Spleen (tissue), 11 donors: ENCODE measurements around the gene SH2D7. TPM values are rescaled to one million over a fixed set of nuclear protein-coding genes. Genes with fewer than 3 reads are reported as not detected.

Source experiments
- DNase-seq: peaks from one replicate; pipeline ENCODE4 v3.0.0-alpha.2; 2020
- H3K27ac ChIP-seq, 8 donors: fragments of 200-600 bp; sonication (generic) in 7 of 8; 1 replicate in 4 of 8; 2 replicates in 4 of 8; pipeline versions ENCODE4 v1.5.0 to v1.8.0; 2016 to 2021; ENCODE audit warnings: inconsistent platforms in 4 of 8, mild to moderate bottlenecking in 4 of 8, moderate library complexity in 1 of 8
- H3K27me3 ChIP-seq, 7 donors: fragments of 200-600 bp; sonication (generic) in 6 of 7; replicated peaks in 1 of 7; 1 replicate in 4 of 7; 2 replicates in 3 of 7; pipeline versions ENCODE4 v1.5.0 to v1.8.0; 2016 to 2021; ENCODE audit warnings: inconsistent platforms in 3 of 7, mild to moderate bottlenecking in 1 of 7
- H3K36me3 ChIP-seq, 6 donors: fragments of 200-600 bp; sonication (generic) in 5 of 6; 1 replicate in 4 of 6; 2 replicates in 2 of 6; pipeline versions ENCODE4 v1.5.0 to v1.8.0; 2016 to 2021; ENCODE audit warnings: inconsistent platforms in 2 of 6
- H3K4me1 ChIP-seq, 6 donors: fragments of 200-600 bp; sonication (generic) in 5 of 6; 1 replicate in 3 of 6; 2 replicates in 3 of 6; pipeline versions ENCODE4 v1.5.0 to v1.8.0; 2016 to 2021; ENCODE audit warnings: inconsistent platforms in 3 of 6
- H3K4me3 ChIP-seq, 8 donors: fragments of 200-600 bp; sonication (generic) in 7 of 8; 1 replicate in 4 of 8; 2 replicates in 4 of 8; pipeline versions ENCODE4 v1.5.0 to v1.8.0; 2016 to 2021; ENCODE audit warnings: inconsistent platforms in 4 of 8, mild to moderate bottlenecking in 4 of 8, moderate library complexity in 2 of 8
- H3K9me3 ChIP-seq, 8 donors: fragments of 200-600 bp; sonication (generic) in 7 of 8; 1 replicate in 4 of 8; 2 replicates in 4 of 8; pipeline versions ENCODE4 v1.5.0 to v1.8.0; 2016 to 2021; ENCODE audit warnings: inconsistent platforms in 4 of 8
- POLR2A ChIP-seq, 3 donors: fragments of 450-650 bp; IDR thresholded peaks; one replicate each; pipeline ENCODE4 v1.5.1; 2017; ENCODE audit warnings: antibody characterized with exemption in 3 of 3, mild to moderate bottlenecking in 1 of 3
- POLR2AphosphoS5 ChIP-seq, 3 donors: sonication (generic); formaldehyde crosslinking; IDR thresholded peaks; one replicate each; pipeline ENCODE4 v1.5.1; 2017; ENCODE audit warnings: antibody characterized with exemption in 3 of 3
- WGBS, 5 donors: extraction: QIAGEN DNeasy Blood & Tissue Kit in 3 of 5; methylation state at CpG; one replicate each; pipeline versions ENCODE4 v1.1.5 to v1.1.7; 2013 to 2018; 5-methylcytosine and 5-hydroxymethylcytosine counted together
- intact Hi-C: fragments of 100-400 bp; cut with DNase I; formaldehyde crosslinking; loops from one replicate; pipeline ENCODE4 v1.15.0; 2023; ENCODE audit warnings: low total_unique reads
- polyA plus RNA-seq, 3 donors: library from polyadenylated mRNA; stranded (reverse); fragments of 200-250 nt; gene quantifications; one replicate each; pipeline ENCODE4 v1.2.1, GENCODE V29; 2013
- total RNA-seq, 7 donors: library from RNA; depleted of rRNA in 3 of 7; stranded (reverse); fragments of >200 nt in 3 of 7; fragmentation: NEBNext Ultra II Directional in 4 of 7; extraction: Animal tissue kit (Norgen Biotek cat#: 25700) in 4 of 7; gene quantifications; one replicate each; pipeline versions ENCODE4 v1.1.0 to v1.2.1, GENCODE V29; 2016 to 2021
- TF ChIP-seq, protein P1 (sequence below), 11 experiments: fragments of 200-600 bp in 7 of 11; fragments of 450-650 bp in 4 of 11; sonication (generic) in 4 of 11; IDR thresholded peaks in 8 of 11; conservative IDR thresholded peaks in 3 of 11; 1 replicate in 7 of 11; 2 replicates in 4 of 11; pipeline versions ENCODE4 v1.4.0 to v1.8.0; 2016 to 2021; ENCODE audit warnings: antibody characterized with exemption in 11 of 11, inconsistent platforms in 4 of 11, mild to moderate bottlenecking in 1 of 11
- donor health status: healthy with polysubstance abuse.
- donor health status: DM: no; HTN: no; CAD: no; lungs with moderate emphysema.
- donor health status: DM: no; HTN: no; CAD: no.
- donor health status: Bipolar disorder and iron deficiency.
- donor health status: healthy.
- donor health status: DM: no; HTN: no; CAD: no.
- donor health status: DM: yes; HTN: yes; CAD: no.

Gene SH2D7
- total and polyA plus RNA-seq, 10 donors, result not detected

GRCh38 chr15:78147566-78147965 lies 55.2 kb downstream of the SH2D7 start:
- TF ChIP-seq POLR2A (IDR thresholded peaks at IDR 0.05) (no peak), POLR2AphosphoS5 (IDR thresholded peaks at IDR 0.05) (no peak)
- TF ChIP-seq, protein P1, sequence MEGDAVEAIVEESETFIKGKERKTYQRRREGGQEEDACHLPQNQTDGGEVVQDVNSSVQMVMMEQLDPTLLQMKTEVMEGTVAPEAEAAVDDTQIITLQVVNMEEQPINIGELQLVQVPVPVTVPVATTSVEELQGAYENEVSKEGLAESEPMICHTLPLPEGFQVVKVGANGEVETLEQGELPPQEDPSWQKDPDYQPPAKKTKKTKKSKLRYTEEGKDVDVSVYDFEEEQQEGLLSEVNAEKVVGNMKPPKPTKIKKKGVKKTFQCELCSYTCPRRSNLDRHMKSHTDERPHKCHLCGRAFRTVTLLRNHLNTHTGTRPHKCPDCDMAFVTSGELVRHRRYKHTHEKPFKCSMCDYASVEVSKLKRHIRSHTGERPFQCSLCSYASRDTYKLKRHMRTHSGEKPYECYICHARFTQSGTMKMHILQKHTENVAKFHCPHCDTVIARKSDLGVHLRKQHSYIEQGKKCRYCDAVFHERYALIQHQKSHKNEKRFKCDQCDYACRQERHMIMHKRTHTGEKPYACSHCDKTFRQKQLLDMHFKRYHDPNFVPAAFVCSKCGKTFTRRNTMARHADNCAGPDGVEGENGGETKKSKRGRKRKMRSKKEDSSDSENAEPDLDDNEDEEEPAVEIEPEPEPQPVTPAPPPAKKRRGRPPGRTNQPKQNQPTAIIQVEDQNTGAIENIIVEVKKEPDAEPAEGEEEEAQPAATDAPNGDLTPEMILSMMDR (IDR thresholded peaks at IDR 0.05 in 8 of 11, conservative IDR thresholded peaks at IDR 0.05 in 3 of 11), result no peak
- Histone ChIP-seq H3K9me3 (no peaks in the 10 kb centered on the region), H3K36me3 (no peaks in the 10 kb centered on the region), H3K27ac (peak overlapping the region in 1 of 8 donors; percentile 9), H3K4me1 (peaks cover 13 to 45% (median 26%) of the 10 kb centered on the region in 6 donors), H3K4me3 (no peak overlapping the region), H3K27me3 (no peaks in the 10 kb centered on the region)
- intact Hi-C loops, result no loop called here
- WGBS, 5 donors, result 94 to 97% (median 95%) methylated on average over 6 of the region's 6 CpGs
- no peak for DNase-seq

- Histone ChIP-seq H3K4me1 (peaks cover 13 to 55% (median 26%) of the 10 kb centered on the region in 6 donors), H3K4me3 (peak overlapping the region; percentile 54 to 96 (median 80)), H3K9me3 (no peaks in the 10 kb centered on the region), H3K27ac (peak overlapping the region; percentile 31 to 94 (median 88)), H3K27me3 (no peaks in the 10 kb centered on the region), H3K36me3 (no peaks in the 10 kb centered on the region)
- TF ChIP-seq, protein P1 (IDR thresholded peaks at IDR 0.05 in 8 of 11, conservative IDR thresholded peaks at IDR 0.05 in 3 of 11), result no peak
- TF ChIP-seq POLR2A (IDR thresholded peaks at IDR 0.05) (no peak), POLR2AphosphoS5 (IDR thresholded peaks at IDR 0.05) (no peak)
- intact Hi-C loops, result no loop called here
- 17 to 22% (median 19%) methylated on average over 14 of the region's 14 CpGs for WGBS, 5 donors
- no peak for DNase-seq
These were observed 56.2 kb downstream of the SH2D7 start for GRCh38 chr15:78148392-78149067.

GRCh38 chr15:78149068-78149804 lies 56.9 kb downstream of the SH2D7 start, which contains the start of gene IDH3A:
Gene IDH3A (plus strand): TSS chr15:78149362. CDS start chr15:78149404, 42 bp downstream.
- Histone ChIP-seq H3K4me1 (peaks cover 13 to 61% (median 26%) of the 10 kb centered on the region in 6 donors), H3K4me3 (peak within 1 kb of the TSS; percentile 54 to 96 (median 80)), H3K36me3 (no peaks in the 10 kb centered on the region), H3K27me3 (no peaks in the 10 kb centered on the region), H3K27ac (peak within 1 kb of the TSS; percentile 48 to 94 (median 88)), H3K9me3 (no peaks in the 10 kb centered on the region)
- TF ChIP-seq POLR2AphosphoS5 (IDR thresholded peaks at IDR 0.05), result peak; percentile 95 to 97 (median 96)
- peak in 1 of 3 donors; percentile 81 for TF ChIP-seq POLR2A (IDR thresholded peaks at IDR 0.05)
- TF ChIP-seq, protein P1 (IDR thresholded peaks at IDR 0.05 in 8 of 11, conservative IDR thresholded peaks at IDR 0.05 in 3 of 11), result no peak
- WGBS, 5 donors, result 0% methylated on average over 9 to 79 of the region's 79 CpGs
- intact Hi-C loops, result no loop called here
- DNase-seq, result peak; percentile 100
